Activated CD4-positive, alpha-beta memory T cell treated with anti-CD3 and anti-CD28 coated beads, Interleukin-2, amount 10 ng/mL, durations not matched to agents 7 days and 5 days (primary cell): ENCODE results near the gene HCST. TPM values are rescaled to one million over a fixed set of nuclear protein-coding genes. Genes with fewer than 3 reads are reported as not detected.

ENCODE experiments used
- CTCF ChIA-PET: fragments of 350-600 bp; sonication (Branson Sonifier 250); formaldehyde crosslinking; loops from one replicate; lab custom pipeline; 2021; ENCODE audit warnings: antibody characterized with exemption, inconsistent platforms; lab: Charles Lee
- POLR2A ChIA-PET: fragments of 350-600 bp; sonication (Branson Sonifier 250); formaldehyde crosslinking; loops from one replicate; lab custom pipeline; 2021; ENCODE audit warnings: antibody characterized with exemption; lab: Charles Lee
- DNase-seq: peaks from one replicate; pipeline ENCODE4 v3.0.0-alpha.2; 2020
- H3K27ac Mint-ChIP-seq: one replicate; pipeline ENCODE4 v1.8.0; 2021; ENCODE audit warnings: mild to moderate bottlenecking, mixed read lengths
- H3K27me3 Mint-ChIP-seq: one replicate; pipeline ENCODE4 v1.8.0; 2021; ENCODE audit warnings: mixed read lengths
- H3K36me3 Mint-ChIP-seq: one replicate; pipeline ENCODE4 v1.8.0; 2021; ENCODE audit warnings: low read depth, mixed read lengths
- H3K4me1 Mint-ChIP-seq: one replicate; pipeline ENCODE4 v1.8.0; 2021; ENCODE audit warnings: mixed read lengths
- H3K4me3 Mint-ChIP-seq: one replicate; pipeline ENCODE4 v1.8.0; 2021; ENCODE audit warnings: mild to moderate bottlenecking, mixed read lengths
- H3K9me3 Mint-ChIP-seq: one replicate; pipeline ENCODE4 v1.8.0; 2021; ENCODE audit warnings: mixed read lengths
- total RNA-seq, 2 experiments: library from RNA; stranded (reverse); gene quantifications; one replicate each; pipeline ENCODE4 v1.2.3, GENCODE V29; 2021

Gene HCST
- total RNA-seq, 2 experiments from 2014 or later = 204 to 218 TPM

GRCh38 chr19:35935911-35936737 is 33.8 kb downstream of the HCST start, which contains the start of gene LRFN3:
LRFN3 (plus strand) TSS chr19:35936374; CDS start chr19:35939426, 3,052 bp downstream.
- POLR2A ChIA-PET = no interaction called here

GRCh38 chr19:35936738-35937268 is 34.5 kb downstream of the HCST start:
- Mint-ChIP-seq H3K27me3 (no peaks in the 10 kb centered on the region), H3K9me3 (no peaks in the 10 kb centered on the region), H3K4me3 (peak overlapping the region; percentile 68), H3K27ac (no peak overlapping the region), H3K4me1 (peaks cover 41% of the 10 kb centered on the region), H3K36me3 (peaks cover 3% of the 10 kb centered on the region)
- ChIA-PET POLR2A (interaction anchor here (1.1 kb wide), 1 partner anchor 22 kb away, joined by 3 read pairs; no protein-coding TSS in a partner anchor), CTCF (no interaction called here)
- no peak for DNase-seq

More at GRCh38 chr19:35935911-35936737, 33.8 kb downstream of the HCST start, which contains the start of gene LRFN3:
- H3K9me3 Mint-ChIP-seq = no peaks in the 10 kb centered on the region
- peak; percentile 74 for DNase-seq
- CTCF ChIA-PET = no interaction called here
- peak within 1 kb of the TSS; percentile 84 for H3K4me3 Mint-ChIP-seq
- H3K4me1 Mint-ChIP-seq = peaks cover 44% of the 10 kb centered on the region
- H3K36me3 Mint-ChIP-seq = peaks cover 3% of the 10 kb centered on the region
- no peaks in the 10 kb centered on the region for H3K27me3 Mint-ChIP-seq
- peak within 1 kb of the TSS; percentile 13 for H3K27ac Mint-ChIP-seq

- POLR2A ChIA-PET = interaction anchor here (1.1 kb wide), 1 partner anchor 21 kb away, joined by 3 read pairs; no protein-coding TSS in a partner anchor
- H3K4me3 Mint-ChIP-seq = peak overlapping the region; percentile 68
- H3K36me3 Mint-ChIP-seq = peaks cover 3% of the 10 kb centered on the region
- no peak for DNase-seq
- no peak overlapping the region for H3K27ac Mint-ChIP-seq
- H3K27me3 Mint-ChIP-seq = no peaks in the 10 kb centered on the region
- peaks cover 36% of the 10 kb centered on the region for H3K4me1 Mint-ChIP-seq
- H3K9me3 Mint-ChIP-seq = no peaks in the 10 kb centered on the region
- CTCF ChIA-PET = no interaction called here
Observed at GRCh38 chr19:35937345-35938281, 35.3 kb downstream of the HCST start.

GRCh38 chr19:35938282-35939224 is 36.2 kb downstream of the HCST start:
- Mint-ChIP-seq H3K27me3 (no peaks in the 10 kb centered on the region), H3K9me3 (no peaks in the 10 kb centered on the region), H3K4me3 (peak overlapping the region; percentile 68), H3K27ac (no peak overlapping the region), H3K36me3 (peaks cover 3% of the 10 kb centered on the region), H3K4me1 (peaks cover 36% of the 10 kb centered on the region)
- ChIA-PET POLR2A (interaction anchor here (0.8 kb wide), 1 partner anchor 15 kb away, joined by 3 read pairs; no protein-coding TSS in a partner anchor), CTCF (no interaction called here)
- DNase-seq = no peak

- H3K27ac Mint-ChIP-seq = no peak overlapping the region
- no peak overlapping the region for H3K4me3 Mint-ChIP-seq
- POLR2A ChIA-PET = interaction anchor here (0.8 kb wide), 1 partner anchor 14 kb away, joined by 3 read pairs; no protein-coding TSS in a partner anchor
- no peaks in the 10 kb centered on the region for H3K27me3 Mint-ChIP-seq
- no peak for DNase-seq
- no peaks in the 10 kb centered on the region for H3K9me3 Mint-ChIP-seq
- H3K36me3 Mint-ChIP-seq = peaks cover 3% of the 10 kb centered on the region
- CTCF ChIA-PET = no interaction called here
- H3K4me1 Mint-ChIP-seq = peaks cover 38% of the 10 kb centered on the region
Observed at GRCh38 chr19:35939307-35940077, 37.2 kb downstream of the HCST start.

GRCh38 chr19:35940078-35940775 is 37.9 kb downstream of the HCST start:
- H3K9me3 Mint-ChIP-seq = no peaks in the 10 kb centered on the region
- H3K36me3 Mint-ChIP-seq = peaks cover 3% of the 10 kb centered on the region
- ChIA-PET POLR2A (no interaction called here), CTCF (no interaction called here)
- no peak for DNase-seq
- H3K27me3 Mint-ChIP-seq = no peaks in the 10 kb centered on the region
- no peak overlapping the region for H3K4me3 Mint-ChIP-seq
- H3K27ac Mint-ChIP-seq = no peak overlapping the region
- H3K4me1 Mint-ChIP-seq = peaks cover 38% of the 10 kb centered on the region

- ChIA-PET POLR2A (no interaction called here), CTCF (interaction anchor here (0.6 to 0.7 kb wide), 2 partner anchors 30 to 340 kb away, joined by 3 to 4 read pairs; no protein-coding TSS in a partner anchor)
- Mint-ChIP-seq H3K36me3 (peaks cover 3% of the 10 kb centered on the region), H3K27me3 (no peaks in the 10 kb centered on the region), H3K4me3 (no peak overlapping the region), H3K27ac (no peak overlapping the region), H3K4me1 (peaks cover 34% of the 10 kb centered on the region), H3K9me3 (no peaks in the 10 kb centered on the region)
- DNase-seq = no peak
Observed at GRCh38 chr19:35940839-35941238, 38.5 kb downstream of the HCST start.

GRCh38 chr19:35942235-35942634 is 39.9 kb downstream of the HCST start:
- no peak for DNase-seq
- Mint-ChIP-seq H3K4me1 (peaks cover 28% of the 10 kb centered on the region), H3K27ac (no peak overlapping the region), H3K36me3 (peaks cover 3% of the 10 kb centered on the region), H3K4me3 (no peak overlapping the region), H3K27me3 (no peaks in the 10 kb centered on the region), H3K9me3 (no peaks in the 10 kb centered on the region)
- ChIA-PET POLR2A (no interaction called here), CTCF (interaction anchor here (0.7 kb wide), 1 partner anchor 17 kb away, joined by 3 read pairs; no protein-coding TSS in a partner anchor)

- DNase-seq = no peak
- ChIA-PET CTCF (no interaction called here), POLR2A (no interaction called here)
- peaks cover 3% of the 10 kb centered on the region for H3K36me3 Mint-ChIP-seq
- no peak overlapping the region for H3K4me3 Mint-ChIP-seq
- H3K27me3 Mint-ChIP-seq = no peaks in the 10 kb centered on the region
- H3K4me1 Mint-ChIP-seq = peaks cover 18% of the 10 kb centered on the region
- H3K9me3 Mint-ChIP-seq = no peaks in the 10 kb centered on the region
- H3K27ac Mint-ChIP-seq = no peak overlapping the region
Observed at GRCh38 chr19:35943321-35944301, 41.3 kb downstream of the HCST start.

- no peak overlapping the region for H3K4me3 Mint-ChIP-seq
- POLR2A ChIA-PET = no interaction called here
- no peaks in the 10 kb centered on the region for H3K36me3 Mint-ChIP-seq
- no peaks in the 10 kb centered on the region for H3K9me3 Mint-ChIP-seq
- H3K4me1 Mint-ChIP-seq = peaks cover 12% of the 10 kb centered on the region
- no peak overlapping the region for H3K27ac Mint-ChIP-seq
- CTCF ChIA-PET = no interaction called here
- DNase-seq = no peak
- H3K27me3 Mint-ChIP-seq = no peaks in the 10 kb centered on the region
Observed at GRCh38 chr19:35944556-35944955, 42.2 kb downstream of the HCST start.
